GM03348 (cell line): ENCODE results near the gene ITGA5.

Source experiments
- DNase-seq: peaks from one replicate; pipeline ENCODE4 v3.0.0; 2012; ENCODE audit warnings: low spot score

The ITGA5 gene

DNA sequence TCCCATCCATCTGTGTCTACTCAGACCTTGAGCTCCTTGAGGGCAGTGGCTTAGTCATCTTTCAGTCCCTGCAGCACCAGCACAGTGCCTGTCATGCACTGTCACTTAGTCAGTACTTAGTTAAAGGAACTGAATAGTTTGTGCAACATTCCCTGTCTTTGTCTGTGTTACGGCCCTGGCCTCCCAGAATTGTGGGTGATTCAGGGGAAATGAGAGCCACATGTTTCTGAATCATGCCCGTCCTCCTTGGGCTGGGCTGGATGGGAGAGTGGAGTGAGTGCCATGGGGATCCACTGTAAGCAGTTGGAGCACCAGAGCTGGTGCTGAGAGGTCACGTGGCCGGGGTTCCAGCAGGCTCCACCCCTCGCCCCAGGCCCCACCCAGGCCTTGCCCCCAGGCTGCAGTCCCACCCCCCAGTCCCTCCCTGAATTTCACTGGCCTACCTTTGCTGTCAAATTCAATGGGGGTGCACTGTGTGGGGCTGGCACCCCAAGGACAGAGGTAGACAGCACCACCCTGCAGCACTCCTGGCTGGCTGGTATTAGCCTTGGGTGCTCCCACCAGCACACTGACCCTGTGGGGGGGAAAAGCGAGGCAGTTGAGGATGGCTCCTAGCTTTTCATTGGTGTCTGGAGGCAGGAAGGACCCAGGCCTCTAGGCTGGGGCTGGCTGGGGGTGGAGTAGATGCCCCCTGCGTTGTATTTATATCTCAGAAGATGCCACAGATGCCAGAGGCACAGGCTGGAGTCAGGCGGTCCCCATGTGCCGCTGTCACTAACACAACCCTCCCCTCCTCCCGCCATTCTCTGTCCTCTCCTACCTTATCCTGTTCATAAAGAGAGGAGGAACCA is 7.5 kb downstream of the ITGA5 start:
- peak; percentile 96 for DNase-seq

- DNase-seq, result no peak
Observed at GRCh38 chr12:54409267-54409666, 9.8 kb downstream of the ITGA5 start.

DNA sequence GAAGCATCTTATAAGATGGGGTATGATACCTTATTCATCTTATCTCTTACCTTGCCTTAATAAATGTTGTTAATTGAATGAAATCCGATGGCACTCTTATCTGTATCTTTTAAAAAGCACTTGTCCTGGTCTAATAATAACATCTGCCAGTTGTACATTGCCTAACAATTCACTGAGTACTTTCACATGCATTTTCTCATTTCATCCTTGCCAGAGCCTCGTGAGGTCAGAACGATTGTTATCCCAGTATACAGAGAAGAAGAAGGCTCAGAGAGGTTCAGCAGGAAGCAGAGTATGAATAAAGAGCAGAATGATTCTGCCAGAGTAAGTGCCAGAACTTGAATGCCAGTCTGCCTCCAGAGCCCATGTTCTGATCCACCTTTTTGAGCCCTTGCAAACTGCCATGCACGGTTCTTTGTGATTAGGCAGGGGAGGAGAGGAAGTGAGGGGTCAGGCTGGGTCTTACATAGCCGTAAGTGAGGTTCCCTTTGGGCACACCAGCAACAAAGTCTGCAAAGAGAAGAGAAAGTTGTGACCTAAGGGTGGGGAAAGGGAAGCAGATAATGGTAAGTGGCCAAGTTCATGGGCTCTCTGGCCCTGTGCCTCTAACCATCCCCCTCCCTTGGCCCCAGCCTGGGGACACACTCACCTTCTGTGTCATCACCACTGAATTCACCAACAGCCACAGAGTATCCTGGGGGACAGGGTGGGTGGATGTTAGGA is 11.7 kb downstream of the ITGA5 start:
- DNase-seq, result no peak

GRCh38 chr12:54405573-54405972 is 13.5 kb downstream of the ITGA5 start:
- no peak for DNase-seq

DNA sequence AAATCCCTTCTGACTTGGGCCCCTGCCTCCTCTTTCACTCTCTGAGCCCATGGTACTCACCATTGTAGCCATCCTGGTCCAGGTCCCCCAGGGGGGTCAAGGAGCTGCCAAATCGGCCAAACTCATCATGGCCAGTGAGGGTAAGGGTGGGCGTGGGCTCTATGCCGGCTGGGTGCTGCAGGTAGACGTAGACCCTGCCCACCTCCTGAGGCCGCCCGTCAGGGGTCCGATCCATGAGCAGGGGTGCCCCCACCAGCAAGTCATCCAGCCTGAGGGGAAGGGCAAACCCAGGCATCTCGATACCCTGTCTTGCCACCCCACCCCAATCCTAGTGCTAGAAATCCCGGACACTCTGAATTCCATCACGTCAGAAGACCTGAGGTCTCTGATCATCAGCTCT is 14.0 kb downstream of the ITGA5 start:
- no peak for DNase-seq

- DNase-seq, result peak; percentile 64
Observed at GRCh38 chr12:54404061-54405004, 14.7 kb downstream of the ITGA5 start.

DNA sequence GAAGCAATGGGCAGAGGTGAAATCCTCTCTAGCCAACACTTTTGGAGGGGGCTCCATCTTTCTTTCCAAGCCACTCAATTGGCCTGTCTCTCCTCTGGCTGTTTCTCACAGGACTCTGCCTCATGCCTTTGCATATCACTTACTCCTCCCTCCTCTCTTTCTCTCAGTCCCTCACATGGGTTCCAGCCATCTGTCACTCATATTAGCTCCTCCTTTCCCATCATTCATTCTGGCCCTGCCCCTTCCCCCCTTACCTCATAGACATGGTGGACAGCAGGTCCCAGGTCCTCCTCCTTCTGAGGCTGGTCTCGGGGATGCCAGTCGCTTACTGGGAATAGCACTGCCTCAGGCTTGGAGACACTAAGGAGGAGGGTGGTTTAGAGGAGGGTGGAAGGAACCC is 17.9 kb downstream of the ITGA5 start:
- DNase-seq, result no peak

DNA sequence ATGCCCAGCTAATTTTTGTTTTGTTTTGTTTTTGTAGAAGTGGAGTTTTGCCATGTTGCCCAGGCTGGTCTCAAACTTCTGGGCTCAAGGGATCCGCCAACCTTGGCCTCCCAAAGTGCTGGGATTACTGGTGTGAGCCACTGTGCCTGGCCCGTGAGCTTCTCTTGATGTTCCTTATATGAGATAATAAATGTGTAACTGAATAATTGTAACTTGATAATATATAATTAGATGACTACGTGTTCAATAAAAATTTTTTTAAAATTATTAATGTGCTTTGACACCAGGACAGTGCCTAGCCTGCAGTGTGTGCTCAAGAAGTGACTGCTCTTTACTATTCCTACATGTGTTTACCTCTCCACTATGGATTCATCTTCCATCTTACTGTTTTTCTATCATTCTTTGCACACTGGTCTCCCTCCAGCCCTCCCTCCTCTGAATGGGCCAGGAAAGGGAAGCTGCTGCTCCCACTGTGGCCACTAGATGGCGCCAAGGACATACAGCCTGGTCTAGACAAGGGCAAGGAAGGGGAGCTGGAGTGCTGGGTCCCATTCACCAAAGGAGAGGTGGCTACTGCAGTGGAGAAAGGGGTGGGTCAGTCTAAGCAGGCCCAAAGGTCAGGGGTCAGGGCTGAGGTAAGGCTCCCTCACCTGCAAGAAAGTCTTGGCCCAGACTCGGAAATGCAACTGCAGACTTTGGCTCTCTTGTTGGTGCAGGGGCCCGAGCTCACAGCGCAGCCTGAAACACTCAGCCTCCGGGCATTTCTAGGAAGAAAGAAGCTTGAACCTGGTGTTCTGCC is 19.9 kb downstream of the ITGA5 start:
- peak; percentile 91 for DNase-seq

- DNase-seq, result no peak
Observed at GRCh38 chr12:54398218-54398617, 20.8 kb downstream of the ITGA5 start.

DNA sequence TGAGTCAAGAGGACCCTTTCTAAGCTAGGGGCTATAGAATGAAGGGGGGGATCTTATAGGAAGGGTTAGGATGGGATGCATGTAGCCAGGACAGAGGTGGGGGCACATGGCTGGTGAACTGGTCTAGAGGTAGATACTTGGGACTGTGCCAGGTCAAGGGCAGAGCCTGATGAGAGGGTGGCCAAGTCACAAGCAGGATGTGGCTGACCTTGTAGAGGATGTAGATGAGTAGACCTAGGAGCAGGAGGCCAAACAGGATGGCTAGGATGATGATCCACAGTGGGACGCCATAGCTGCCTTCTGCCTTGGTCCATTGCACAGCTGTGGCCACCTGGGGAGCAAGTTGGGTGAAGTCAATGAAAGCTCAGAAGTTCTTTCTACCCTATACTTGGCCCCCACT is 21.9 kb downstream of the ITGA5 start:
- DNase-seq, result no peak

- DNase-seq, result no peak
Observed at GRCh38 chr12:54395545-54395944, 23.5 kb downstream of the ITGA5 start.

DNA sequence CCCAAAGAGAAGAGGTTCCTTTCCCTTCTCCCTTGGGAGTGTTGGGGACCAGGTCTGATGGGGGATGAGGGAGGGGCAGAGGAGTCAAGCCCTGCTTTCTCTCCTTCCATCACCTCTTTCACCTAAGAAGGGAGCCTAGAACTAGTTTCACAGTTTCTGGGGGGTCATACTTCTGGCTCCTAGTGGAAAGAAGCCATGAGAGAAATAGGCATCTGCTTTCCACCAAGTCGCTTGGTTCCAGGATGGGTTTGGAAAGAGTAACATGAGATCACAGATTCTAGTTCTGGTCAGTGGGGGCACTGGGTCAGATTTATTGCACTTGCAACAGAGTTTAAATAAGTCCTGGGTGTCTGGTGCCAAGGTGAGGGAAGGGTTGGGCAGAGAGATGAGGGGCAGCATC is 24.1 kb downstream of the ITGA5 start:
- no peak for DNase-seq

GRCh38 chr12:54394281-54394719 is 24.8 kb downstream of the ITGA5 start:
- DNase-seq, result peak; percentile 68

DNA sequence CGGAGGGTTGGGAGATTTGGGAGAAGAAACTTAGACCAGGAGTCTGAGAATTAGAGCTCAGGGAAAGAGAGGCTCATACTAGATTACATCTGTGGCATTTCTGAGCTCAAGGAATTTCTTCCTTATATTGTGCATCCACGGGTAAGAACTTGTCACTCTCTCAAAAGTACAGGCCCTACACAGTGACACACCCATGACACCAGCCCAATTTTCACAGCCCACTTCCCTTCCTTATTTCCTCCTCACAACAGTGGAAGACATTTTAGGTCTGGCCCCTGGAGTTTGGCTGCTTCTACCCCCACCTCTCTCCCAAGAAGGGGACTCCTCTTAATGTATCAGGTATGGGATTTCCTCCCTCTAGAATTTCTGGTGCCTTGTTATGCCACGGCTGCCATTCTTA is 25.3 kb downstream of the ITGA5 start:
- no peak for DNase-seq

DNA sequence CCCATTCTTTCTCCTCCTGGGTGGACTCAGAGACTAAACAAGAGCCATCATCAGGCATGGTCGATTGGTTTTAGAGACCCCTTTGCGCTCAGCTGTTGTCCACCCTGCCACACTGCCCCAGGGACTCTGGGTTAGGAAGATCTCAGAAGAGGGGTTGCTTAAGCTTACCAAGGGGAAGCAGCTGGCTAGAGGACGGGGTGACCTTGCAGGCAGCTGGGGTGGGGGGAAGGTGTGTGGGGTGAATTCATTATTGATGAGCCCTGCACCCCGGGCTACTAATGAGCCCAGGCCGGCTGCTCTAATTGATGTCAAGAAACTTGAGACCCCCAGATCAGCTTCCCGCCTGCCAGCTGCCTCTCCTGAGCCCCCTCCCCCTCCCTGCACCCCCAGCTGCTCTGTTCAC is 25.9 kb downstream of the ITGA5 start:
- DNase-seq, result no peak

GRCh38 chr12:54392485-54393206 is 26.4 kb downstream of the ITGA5 start:
- DNase-seq, result no peak

- DNase-seq, result no peak
Observed at GRCh38 chr12:54390668-54391551, 28.2 kb downstream of the ITGA5 start.

- no peak for DNase-seq
Observed at GRCh38 chr12:54390176-54390667, 28.8 kb downstream of the ITGA5 start.

DNA sequence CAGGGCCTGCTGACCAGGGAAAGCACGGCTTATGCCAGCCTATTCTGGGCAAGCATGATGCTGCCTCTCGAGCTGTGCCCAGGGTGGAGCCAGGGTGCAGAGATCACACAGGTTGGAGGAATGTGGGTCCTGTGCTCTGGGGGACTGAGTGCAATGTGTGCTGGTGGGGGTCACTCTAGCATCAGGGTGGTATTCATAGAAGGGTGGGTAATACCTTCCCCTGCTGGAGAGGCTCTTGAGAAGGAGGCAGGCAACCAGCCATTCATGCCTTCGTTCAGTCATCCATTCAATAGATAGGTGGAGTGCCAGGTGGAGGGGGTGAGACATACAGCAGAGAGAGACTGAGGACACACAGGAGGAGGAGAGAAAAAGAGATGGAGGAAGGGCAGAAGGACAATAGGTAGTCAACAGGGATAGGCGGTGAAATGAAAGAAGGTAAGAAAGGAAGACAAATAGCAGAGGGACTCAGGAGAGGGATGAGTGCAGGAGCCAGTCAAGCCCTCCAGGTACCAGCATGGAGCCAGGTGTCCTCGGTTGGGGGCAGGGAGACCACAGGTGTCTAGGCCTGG is 29.4 kb downstream of the ITGA5 start:
- DNase-seq, result no peak
